HG03108 (cell line): ENCODE results near the gene ZSCAN20.

ENCODE experiments used
- ATAC-seq: cut with Tn5 transposase; IDR thresholded peaks from one replicate; pipeline ENCODE4 v1.9.1; 2021; ENCODE audit warnings: moderate library complexity; ENCODE audit not compliant: unreplicated experiment

Gene ZSCAN20

DNA sequence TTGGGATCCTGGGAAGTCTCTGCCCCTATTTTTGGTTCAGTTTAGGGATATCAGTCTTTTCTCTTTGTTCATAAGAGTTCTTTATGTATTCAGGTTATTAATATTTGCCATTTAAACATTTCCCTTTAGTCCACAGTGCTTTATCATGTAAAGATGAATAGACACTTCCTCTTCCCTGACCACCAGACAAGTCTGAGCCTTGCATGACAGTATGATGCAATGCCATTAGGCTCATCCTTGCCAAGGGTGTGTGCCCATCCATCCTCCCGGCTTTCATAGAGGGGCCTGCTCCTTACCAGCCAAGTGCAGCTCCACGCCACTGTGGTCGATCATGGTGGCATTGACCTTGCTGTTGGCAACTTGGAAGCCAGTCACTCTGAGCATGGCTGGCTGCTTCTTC lies 52.1 kb downstream of the ZSCAN20 start:
- ATAC-seq = no peak

DNA sequence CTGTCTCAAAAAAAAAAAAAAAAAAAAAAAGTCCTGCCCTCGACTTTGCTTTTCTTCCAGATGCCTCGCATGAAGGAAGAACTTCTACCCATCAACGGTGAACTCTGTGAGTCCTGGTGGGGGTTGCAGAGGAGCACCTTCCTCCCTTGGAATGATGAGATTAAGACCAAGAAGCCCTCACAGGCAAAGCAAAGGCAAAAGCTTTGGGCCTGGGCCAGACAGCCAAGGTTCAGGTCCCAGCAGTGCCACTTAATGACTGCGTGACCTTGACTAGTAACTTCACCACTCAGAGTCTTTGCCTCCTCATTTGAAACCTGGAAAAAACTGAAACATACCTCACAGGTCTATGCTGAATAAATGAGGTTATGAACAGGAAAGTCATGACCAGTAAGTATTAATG lies 55.5 kb downstream of the ZSCAN20 start:
- no peak for ATAC-seq

DNA sequence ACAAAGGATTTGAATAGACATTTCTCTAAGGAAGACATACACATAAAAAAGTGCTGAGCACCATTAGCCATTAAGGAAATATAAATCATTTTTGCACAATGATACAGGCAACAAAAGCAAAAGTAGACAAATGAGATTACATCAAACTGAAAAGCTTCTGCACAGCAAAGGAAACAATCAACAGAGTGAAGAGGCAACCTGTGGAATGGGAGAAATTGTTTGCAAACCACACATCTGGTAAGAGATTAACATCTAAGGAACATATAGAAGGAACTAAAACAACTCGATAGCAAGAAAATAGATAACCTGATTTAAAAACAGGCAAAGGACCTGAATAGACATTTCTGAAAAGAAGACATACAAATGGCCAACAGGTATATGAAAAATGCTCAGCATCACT lies 57.5 kb downstream of the ZSCAN20 start:
- ATAC-seq = no peak

DNA sequence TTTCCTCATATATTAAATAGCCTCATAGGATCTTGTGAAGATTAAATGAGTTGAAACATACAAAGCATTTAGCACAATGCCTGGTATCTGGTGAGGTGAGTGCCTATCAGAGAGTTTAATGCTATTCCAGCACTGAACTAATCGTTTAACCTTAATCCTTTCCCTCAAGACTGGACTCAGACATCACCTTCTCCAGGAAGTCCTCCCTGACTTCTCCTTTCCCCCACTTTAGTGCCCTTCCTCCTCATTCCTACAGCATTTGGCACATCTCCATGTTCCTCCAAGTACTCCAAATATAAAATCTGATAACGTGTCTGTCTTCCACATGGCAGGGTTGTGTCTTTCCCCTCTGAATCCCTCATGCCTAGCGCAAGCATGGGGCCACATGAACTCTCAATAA lies 59.8 kb downstream of the ZSCAN20 start:
- no peak for ATAC-seq

DNA sequence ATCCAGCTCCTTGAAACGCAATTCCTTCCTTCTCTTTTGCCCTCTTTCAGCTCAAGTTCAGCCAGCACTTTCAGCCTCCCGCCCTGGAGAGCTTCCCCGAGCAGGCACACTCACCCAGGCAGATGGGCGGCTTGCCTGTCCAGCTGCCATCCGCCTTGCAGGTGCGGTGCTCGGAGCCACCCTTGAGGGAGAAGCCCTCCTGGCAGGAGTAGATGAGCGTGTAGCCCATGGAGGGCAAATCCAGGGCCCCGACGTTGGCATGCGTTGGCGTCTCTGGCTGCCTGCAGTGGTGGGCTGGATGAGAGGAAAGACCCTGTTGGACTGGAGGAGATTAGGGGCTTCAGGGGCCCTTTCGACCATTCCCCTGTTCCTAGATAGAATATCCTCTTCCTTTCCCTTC lies 60.5 kb downstream of the ZSCAN20 start:
- no peak for ATAC-seq

DNA sequence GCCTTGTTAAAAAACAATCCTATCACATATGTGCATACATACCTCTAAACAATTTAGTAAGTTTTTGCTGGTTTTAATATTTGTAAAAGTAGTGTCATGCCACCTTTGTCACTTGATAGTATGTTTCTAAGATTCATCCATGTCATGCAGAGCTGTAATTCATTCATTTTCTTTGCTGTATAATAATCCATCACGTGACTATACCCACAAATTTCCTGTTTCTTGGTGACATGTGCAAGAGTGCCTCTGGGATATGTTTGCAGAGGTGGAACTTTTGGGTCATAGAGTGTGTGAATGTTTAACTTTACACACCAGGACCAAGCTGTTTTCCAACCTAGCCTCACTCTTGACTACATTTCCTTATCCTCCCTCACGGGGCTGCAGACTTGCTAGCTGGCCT lies 62.9 kb downstream of the ZSCAN20 start:
- no peak for ATAC-seq

DNA sequence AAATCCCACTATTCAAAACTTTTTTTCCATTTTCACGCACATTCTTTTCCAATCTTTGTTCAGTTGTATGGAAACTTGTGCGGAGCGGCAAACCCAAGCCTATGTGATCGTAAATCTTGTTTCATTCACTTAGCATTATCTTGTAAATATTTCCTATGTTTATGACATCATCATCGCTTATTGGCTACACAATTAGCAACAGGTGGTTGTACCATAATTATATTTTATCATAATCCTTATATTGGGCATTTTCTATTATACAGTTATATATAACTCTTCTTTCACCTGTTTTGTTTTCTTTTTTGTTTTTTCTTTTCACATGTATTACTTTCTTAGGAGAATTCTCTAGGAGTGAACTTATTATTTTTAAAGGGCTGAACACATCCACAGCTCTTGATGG lies 65.4 kb downstream of the ZSCAN20 start:
- ATAC-seq = no peak

DNA sequence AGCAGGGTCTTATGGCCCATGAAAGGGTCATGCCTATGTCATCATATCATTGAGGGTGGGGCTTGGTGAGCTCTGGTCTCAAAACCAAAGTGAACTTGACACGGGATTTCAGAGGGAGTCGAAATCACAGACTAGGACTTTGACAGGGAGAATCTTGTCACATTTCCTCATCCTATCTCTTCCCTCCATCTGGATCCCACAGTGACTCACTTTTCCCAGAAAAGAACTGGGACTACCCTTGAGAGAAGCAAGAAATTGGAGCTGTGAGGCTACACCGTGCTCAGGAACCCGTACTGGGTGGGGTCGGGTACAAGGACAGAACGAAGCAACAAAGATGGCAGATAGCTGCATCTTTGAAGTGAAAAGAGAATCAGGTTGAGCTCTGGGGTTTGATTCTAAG lies 69.5 kb downstream of the ZSCAN20 start:
- no peak for ATAC-seq
